ENCODE data around the gene OTUD5.
A peak's percentile ranks its signal among the peaks of the same experiment; 100 is the strongest.

OTUD5 gene

GRCh38 chrX:48902135-48902534, 55.3 kb downstream of the OTUD5 start:
- DNase-seq (ENCODE audit: low read depth) = no peak
- H3K4me3 ChIP-seq (ENCODE audit: low read length) = no peak overlapping the region
- TF ChIP-seq CTCF (conservative IDR thresholded peaks at IDR 0.05; ENCODE audit: low read depth, low read length) = no peak

- DNase-seq (ENCODE audit: low read depth) = no peak
- no peak for TF ChIP-seq CTCF (conservative IDR thresholded peaks at IDR 0.05; ENCODE audit: low read depth, low read length)
- no peak overlapping the region for H3K4me3 ChIP-seq (ENCODE audit: low read length)
Measured at GRCh38 chrX:48901069-48901468, 56.3 kb downstream of the OTUD5 start.

- no peak for DNase-seq (ENCODE audit: low read depth)
- no peak for TF ChIP-seq CTCF (conservative IDR thresholded peaks at IDR 0.05; ENCODE audit: low read depth, low read length)
- H3K4me3 ChIP-seq (ENCODE audit: low read length) = no peak overlapping the region
Measured at GRCh38 chrX:48899078-48899410, 58.4 kb downstream of the OTUD5 start.

- H3K4me3 ChIP-seq (ENCODE audit: low read length) = peak within 1 kb of the TSS; percentile 75
- DNase-seq (ENCODE audit: low read depth) = peak; percentile 90
- no peak for TF ChIP-seq CTCF (conservative IDR thresholded peaks at IDR 0.05; ENCODE audit: low read depth, low read length)
Measured at GRCh38 chrX:48897625-48898306, 59.6 kb downstream of the OTUD5 start, which contains the start of the genes PQBP1 and TIMM17B. TSS of gene PQBP1 (plus strand) at chrX:48897930. CDS start at chrX:48898510, 580 bp downstream. TSS of gene TIMM17B (minus strand) at chrX:48897768. CDS start at chrX:48897749, 19 bp downstream.

GRCh38 chrX:48897157-48897624, 60.2 kb downstream of the OTUD5 start:
- peak; percentile 34 for DNase-seq (ENCODE audit: low read depth)
- no peak for TF ChIP-seq CTCF (conservative IDR thresholded peaks at IDR 0.05; ENCODE audit: low read depth, low read length)
- peak overlapping the region; percentile 75 for H3K4me3 ChIP-seq (ENCODE audit: low read length)

- TF ChIP-seq CTCF (conservative IDR thresholded peaks at IDR 0.05; ENCODE audit: low read depth, low read length) = no peak
- peak overlapping the region; percentile 75 for H3K4me3 ChIP-seq (ENCODE audit: low read length)
- no peak for DNase-seq (ENCODE audit: low read depth)
Measured at GRCh38 chrX:48896611-48897011, 60.8 kb downstream of the OTUD5 start.

- TF ChIP-seq CTCF (conservative IDR thresholded peaks at IDR 0.05; ENCODE audit: low read depth, low read length) = no peak
- no peak for DNase-seq (ENCODE audit: low read depth)
- no peak overlapping the region for H3K4me3 ChIP-seq (ENCODE audit: low read length)
Measured at GRCh38 chrX:48894891-48895290, 62.5 kb downstream of the OTUD5 start.

All from retinal pigment epithelial cell (primary cell).